Fibroblast of skin of scalp (primary cell): ENCODE data around the gene SNX11.

ENCODE experiments used
- DNase-seq: peaks from one replicate; pipeline ENCODE4 v3.0.0-alpha.2; 2013

The SNX11 gene

DNA sequence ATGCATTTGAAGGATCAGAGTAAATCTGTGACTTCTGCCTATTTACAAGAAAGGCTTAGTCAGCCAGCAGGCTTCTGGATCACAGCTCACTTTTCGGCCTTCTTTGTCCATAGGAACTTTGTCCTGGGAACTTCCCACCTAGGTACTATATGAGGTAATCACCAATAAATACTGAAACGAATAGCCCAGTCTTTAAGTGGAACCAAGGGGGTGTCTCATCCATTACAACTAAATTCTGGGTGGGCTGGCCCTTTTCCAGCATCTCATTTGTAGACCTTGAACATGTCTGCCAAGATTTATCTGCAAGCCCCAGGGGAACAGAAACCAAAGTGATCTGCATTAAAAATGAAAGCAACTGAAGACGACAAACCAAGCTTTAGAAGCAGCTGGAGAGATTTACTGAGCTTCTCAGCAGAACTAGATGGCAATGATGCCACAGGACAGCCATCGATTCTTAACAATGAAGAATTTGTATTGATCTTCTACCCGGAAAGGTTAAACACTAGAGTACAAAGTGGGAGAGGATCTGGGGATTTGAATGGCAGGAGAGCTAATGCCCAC is 55.5 kb downstream of the SNX11 start:
- DNase-seq = peak; percentile 13

DNA sequence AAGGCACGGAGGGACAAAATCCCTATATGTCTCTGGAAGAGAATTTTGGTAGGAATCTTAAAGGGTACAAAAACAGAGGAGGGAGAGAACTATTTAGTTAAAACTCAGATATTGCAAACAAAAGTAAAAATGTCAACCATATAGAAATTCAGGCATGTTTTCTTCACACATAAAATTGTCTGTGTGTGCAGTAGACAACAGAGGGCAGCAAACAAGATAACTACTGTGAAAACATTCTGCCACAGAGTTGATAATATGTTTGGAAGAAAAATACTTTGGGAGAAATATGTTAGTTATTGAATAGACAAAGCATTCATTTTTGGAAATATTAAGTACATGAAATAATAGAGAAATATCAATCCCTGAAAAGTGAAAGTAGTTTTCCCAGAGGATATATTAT is 56.2 kb downstream of the SNX11 start:
- DNase-seq = no peak

DNA sequence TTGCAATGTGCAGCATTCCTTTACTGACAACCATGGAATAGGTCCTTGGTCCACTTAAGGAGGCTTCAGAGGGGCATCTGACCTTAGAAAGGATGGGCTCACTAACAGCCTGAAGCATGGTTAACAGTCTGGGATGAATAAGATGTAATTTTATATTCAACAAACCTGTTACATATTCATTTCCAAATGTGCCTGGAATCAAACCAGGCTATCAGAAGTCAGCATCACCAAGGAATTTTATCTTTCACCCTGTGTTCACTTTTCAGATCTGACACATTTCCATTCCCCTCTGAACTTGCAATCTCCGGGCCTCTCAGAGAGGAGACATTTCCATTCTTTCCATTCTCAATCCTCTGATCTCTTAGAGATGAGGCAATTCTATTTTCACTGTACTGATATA is 62.4 kb downstream of the SNX11 start:
- DNase-seq = no peak
